B cell (primary cell): ENCODE measurements around the gene LIME1. TPM values are rescaled to one million over a fixed set of nuclear protein-coding genes. Genes with fewer than 3 reads are reported as not detected.

ENCODE experiments used
- ATAC-seq: fragments of 200-7000 bp; cut with Tn5 transposase; one replicate; pipeline ENCODE4 v1.10.0; 2021; ENCODE audit warnings: low read depth, mild to moderate bottlenecking, moderate number of reproducible peaks, moderate library complexity
- CTCF ChIA-PET: fragments of 350-600 bp; sonication (Branson Sonifier 250); formaldehyde crosslinking; loops from one replicate; lab custom pipeline; 2021; ENCODE audit warnings: antibody characterized with exemption, inconsistent platforms; lab: Charles Lee
- POLR2A ChIA-PET: fragments of 350-600 bp; sonication (Branson Sonifier 250); formaldehyde crosslinking; loops from one replicate; lab custom pipeline; 2021; ENCODE audit warnings: antibody characterized with exemption; lab: Charles Lee
- DNase-seq: peaks from one replicate; pipeline ENCODE4 v3.0.0; 2013
- H2AFZ ChIP-seq: 2 replicates; pipeline ENCODE4 v1.6.1; 2012; ENCODE audit warnings: mild to moderate bottlenecking, low read depth, low read length; ENCODE audit not compliant: insufficient read depth, poor library complexity, severe bottlenecking
- H3K27ac ChIP-seq, 2 donors: 1 replicate in 1 of 2; 2 replicates in 1 of 2; pipeline ENCODE4 v1.5.1; 2012 to 2013; ENCODE audit warnings: low read length in 2 of 2, mild to moderate bottlenecking in 2 of 2, moderate library complexity in 1 of 2
- H3K27me3 ChIP-seq, 4 experiments: fragments of 200-600 bp in 1 of 4; sonication (generic) in 1 of 4; replicated peaks in 1 of 4; 1 replicate in 2 of 4; 2 replicates in 2 of 4; pipeline versions ENCODE4 v1.6.1 to v1.7.0; 2013 to 2016; ENCODE audit warnings: low read length in 3 of 4, mild to moderate bottlenecking in 2 of 4, mixed read lengths in 1 of 4, moderate library complexity in 1 of 4; ENCODE audit not compliant: insufficient read depth in 4 of 4, control insufficient read depth in 3 of 4; ENCODE audit errors: control extremely low read depth in 1 of 4
- H3K36me3 ChIP-seq, 2 experiments: replicated peaks in 1 of 2; 1 replicate in 1 of 2; 2 replicates in 1 of 2; pipeline versions ENCODE4 v1.6.1 to v1.7.1; 2013; ENCODE audit warnings: low read length in 1 of 2; ENCODE audit not compliant: insufficient read depth in 2 of 2, control insufficient read depth in 1 of 2; ENCODE audit errors: control extremely low read depth in 1 of 2, extremely low read depth in 1 of 2
- H3K4me1 ChIP-seq, 2 donors: fragments of 200-600 bp in 1 of 2; sonication (generic) in 1 of 2; 1 replicate in 1 of 2; 2 replicates in 1 of 2; pipeline versions ENCODE4 v1.5.1 to v1.6.1; 2013 to 2017; ENCODE audit warnings: low read length in 2 of 2; ENCODE audit not compliant: control insufficient read depth in 2 of 2, insufficient read depth in 2 of 2
- H3K4me2 ChIP-seq: replicated peaks from 2 replicates; pipeline ENCODE3; 2012; ENCODE audit warnings: mild to moderate bottlenecking, low read depth, low read length; ENCODE audit not compliant: poor library complexity, severe bottlenecking
- H3K4me3 ChIP-seq, 5 experiments: fragments of 200-600 bp in 1 of 5; sonication (generic) in 1 of 5; 1 replicate in 3 of 5; 2 replicates in 2 of 5; pipeline versions ENCODE4 v1.5.1 to v1.7.0; 2011 to 2016; ENCODE audit warnings: low read length in 4 of 5, mild to moderate bottlenecking in 4 of 5, low read depth in 2 of 5, control low read depth in 1 of 5, moderate library complexity in 1 of 5; ENCODE audit not compliant: insufficient read depth in 1 of 5; ENCODE audit errors: control extremely low read depth in 1 of 5, extremely low read depth in 1 of 5
- H3K79me2 ChIP-seq: fragments of 200-600 bp; sonication (generic); one replicate; pipeline ENCODE4 v1.6.0; 2016; ENCODE audit warnings: low read length; ENCODE audit not compliant: control insufficient read depth, insufficient read depth
- H3K9ac ChIP-seq: fragments of 200-600 bp; sonication (generic); 2 replicates; pipeline ENCODE4 v1.6.1; 2017; ENCODE audit warnings: mild to moderate bottlenecking, low read length, moderate library complexity
- H3K9me3 ChIP-seq, 3 donors: one replicate each; pipeline versions ENCODE4 v1.6.1 to v1.7.1; 2013; ENCODE audit warnings: low read length in 2 of 3; ENCODE audit not compliant: control insufficient read depth in 2 of 3, insufficient read depth in 1 of 3; ENCODE audit errors: control extremely low read depth in 1 of 3
- H4K20me1 ChIP-seq: 2 replicates; pipeline ENCODE4 v1.6.0; 2012; ENCODE audit warnings: mild to moderate bottlenecking, low read length; ENCODE audit not compliant: insufficient read depth, control insufficient read depth, poor library complexity, severe bottlenecking
- H3K27ac Mint-ChIP-seq: one replicate; pipeline ENCODE4 v1.8.0; 2021; ENCODE audit warnings: mixed read lengths
- H3K27me3 Mint-ChIP-seq: one replicate; pipeline ENCODE4 v1.8.0; 2021; ENCODE audit warnings: mixed read lengths
- H3K4me1 Mint-ChIP-seq: one replicate; pipeline ENCODE4 v1.8.0; 2021; ENCODE audit warnings: mixed read lengths
- H3K4me3 Mint-ChIP-seq: one replicate; pipeline ENCODE4 v1.8.0; 2021; ENCODE audit warnings: mixed read lengths
- H3K9me3 Mint-ChIP-seq: one replicate; pipeline ENCODE4 v1.8.0; 2022; ENCODE audit warnings: mixed read lengths; ENCODE audit not compliant: insufficient read depth
- CTCF ChIP-seq: fragments of 200-600 bp; IDR thresholded peaks from one replicate; pipeline ENCODE4 v1.8.0; 2022; ENCODE audit warnings: antibody characterized with exemption, mild to moderate bottlenecking
- EZH2 ChIP-seq: IDR thresholded peaks from 2 replicates; pipeline ENCODE4 v1.6.1; 2012; ENCODE audit warnings: borderline replicate concordance, low read depth, mild to moderate bottlenecking, moderate library complexity, low read length; ENCODE audit not compliant: insufficient read depth, poor library complexity, severe bottlenecking
- WGBS: methylation state at CpG from one replicate; pipeline ENCODE4 v1.1.5; 2013; ENCODE audit warnings: missing lambda C conversion rate; ENCODE audit not compliant: insufficient coverage; 5-methylcytosine and 5-hydroxymethylcytosine counted together
- intact Hi-C: fragments of 100-400 bp; cut with micrococcal nuclease; formaldehyde crosslinking; loops from one replicate; pipeline ENCODE4 v1.10.0; 2022
- polyA plus RNA-seq: library from polyadenylated mRNA; depleted of rRNA; stranded (reverse); fragments of >200 nt; gene quantifications from 2 replicates; pipeline ENCODE4 v1.2.3, GENCODE V29; 2012
- total RNA-seq, 2 donors: library from RNA; stranded (reverse); fragments of 120-200 nt in 1 of 2; gene quantifications; 1 replicate in 1 of 2; 2 replicates in 1 of 2; pipeline versions ENCODE4 v1.2.3 to v1.2.4, GENCODE V29; 2013 to 2022

The LIME1 gene
- total and polyA plus RNA-seq, 2 donors (not counting 1 experiment from before 2014, with no cell fraction given) = 14.5 to 95.2 TPM

DNA sequence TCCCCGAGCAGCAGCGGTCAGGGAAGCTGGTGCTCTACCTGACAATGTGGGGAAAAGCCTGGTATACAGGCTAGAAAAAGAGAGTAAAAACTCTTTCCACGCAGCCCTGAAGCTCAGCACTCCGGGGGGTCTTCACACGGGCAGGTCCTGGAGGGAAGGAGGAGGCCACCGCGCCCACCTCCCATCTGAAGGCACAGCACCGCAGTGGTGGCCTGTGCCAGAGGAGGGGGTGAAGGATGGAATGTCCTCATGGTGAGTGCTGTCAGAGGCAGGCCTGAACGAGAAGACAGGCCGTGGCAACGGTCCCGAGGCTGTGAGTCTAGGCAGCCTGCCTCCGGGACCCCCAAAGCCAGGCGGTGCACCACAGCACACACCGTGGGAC lies 9.0 kb downstream of the LIME1 start:
- intact Hi-C loops = no loop called here
- Histone ChIP-seq H3K9ac (no peak overlapping the region), H3K27me3 (no peaks in the 10 kb centered on the region), H4K20me1 (no peaks in the 10 kb centered on the region), H3K36me3 (peaks cover 0 to 4% of the 10 kb centered on the region in 2 experiments), H3K4me2 (no peak overlapping the region), H2AFZ (no peak overlapping the region), H3K4me3 (no peak overlapping the region), H3K9me3 (no peaks in the 10 kb centered on the region), H3K79me2 (no peaks in the 10 kb centered on the region), H3K27ac (no peak overlapping the region), H3K4me1 (peaks cover 5 to 10% of the 10 kb centered on the region in 2 donors)
- WGBS = 94% methylated on average over 13 of the region's 15 CpGs
- H3K27ac Mint-ChIP-seq = no peak overlapping the region
- CTCF ChIA-PET = no interaction called here
- H3K9me3 Mint-ChIP-seq = no peaks in the 10 kb centered on the region
- POLR2A ChIA-PET = no interaction called here
- ATAC-seq = no peak
- H3K4me1 Mint-ChIP-seq = no peaks in the 10 kb centered on the region
- DNase-seq = no peak
- H3K27me3 Mint-ChIP-seq = no peaks in the 10 kb centered on the region
- TF ChIP-seq EZH2 (no peak), CTCF (no peak)
- no peak overlapping the region for H3K4me3 Mint-ChIP-seq

DNA sequence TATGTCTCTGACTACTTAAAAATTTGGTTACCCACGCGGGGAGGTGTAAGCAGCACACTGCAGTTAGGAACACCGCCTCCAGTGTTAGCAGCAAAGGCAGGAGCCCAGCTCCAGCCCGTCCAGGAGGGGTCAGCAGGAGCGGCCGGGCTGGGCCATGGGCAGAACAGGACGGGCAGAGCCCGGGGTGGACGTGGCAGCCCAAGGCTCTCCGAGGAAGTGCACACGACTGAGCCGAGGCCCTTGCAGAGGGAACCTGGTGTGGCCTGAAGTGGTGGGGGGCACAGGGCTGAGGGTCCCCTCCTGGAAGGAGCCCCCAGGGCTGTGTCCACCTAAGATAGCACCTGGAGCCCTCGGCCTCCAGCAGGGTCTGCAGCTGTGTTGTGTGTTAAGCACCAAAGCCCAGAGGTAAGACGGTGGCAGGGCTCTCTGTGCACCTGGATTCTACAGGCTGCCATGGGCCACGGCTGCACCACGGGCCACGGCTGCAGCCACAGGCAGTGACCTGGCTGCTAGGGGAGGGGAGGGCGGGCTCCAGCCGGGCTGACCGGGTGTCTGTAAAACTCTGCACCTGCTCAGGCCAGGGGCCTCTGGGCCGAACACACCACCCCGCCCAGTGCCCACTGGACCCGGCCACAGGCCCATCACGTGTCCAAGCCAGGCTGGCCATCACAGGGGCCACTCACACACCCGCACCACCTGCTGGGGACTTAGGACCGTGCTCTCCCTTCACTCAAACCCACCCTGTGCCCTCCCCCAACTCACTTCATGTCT lies 9.7 kb downstream of the LIME1 start:
- POLR2A ChIA-PET = no interaction called here

More for the DNA sequence above, 9.7 kb downstream of the LIME1 start:
- Histone ChIP-seq H3K79me2 (no peaks in the 10 kb centered on the region), H2AFZ (no peak overlapping the region), H3K9me3 (no peaks in the 10 kb centered on the region), H3K4me3 (no peak overlapping the region), H3K27me3 (no peaks in the 10 kb centered on the region), H3K27ac (no peak overlapping the region), H3K9ac (no peak overlapping the region), H3K4me2 (no peak overlapping the region), H4K20me1 (no peaks in the 10 kb centered on the region), H3K4me1 (peaks cover 0 to 2% of the 10 kb centered on the region in 2 donors), H3K36me3 (peaks cover 0 to 4% of the 10 kb centered on the region in 2 experiments)
- no peak for TF ChIP-seq EZH2
- no peak for TF ChIP-seq CTCF
- intact Hi-C loops = no loop called here
- ATAC-seq (no peak), DNase-seq (no peak)
- H3K4me3 Mint-ChIP-seq = no peak overlapping the region
- no peak overlapping the region for H3K27ac Mint-ChIP-seq
- CTCF ChIA-PET = no interaction called here
- no peaks in the 10 kb centered on the region for H3K9me3 Mint-ChIP-seq
- 93% methylated on average over 22 of the region's 26 CpGs for WGBS
- H3K27me3 Mint-ChIP-seq = no peaks in the 10 kb centered on the region
- no peaks in the 10 kb centered on the region for H3K4me1 Mint-ChIP-seq
